ENCODE data around the gene PGM2. TPM values are rescaled to one million over a fixed set of nuclear protein-coding genes. Genes with fewer than 3 reads are reported as not detected.

The PGM2 gene
- total RNA-seq, 2 experiments from 2014 or later: 67.4 to 108 TPM

GRCh38 chr4:37902738-37903693, 76.5 kb downstream of the PGM2 start:
- intact Hi-C loops (cut with micrococcal nuclease; ENCODE audit: unreplicated experiment): no loop called here
- POLR2A ChIA-PET: interaction anchor here (1.2 kb wide), 1 partner anchor 32 kb away, joined by 3 read pairs; no protein-coding TSS in a partner anchor

GRCh38 chr4:37903901-37904300, 77.4 kb downstream of the PGM2 start:
- intact Hi-C loops (cut with micrococcal nuclease; ENCODE audit: unreplicated experiment): no loop called here
- H3K9me2 ChIP-seq (ENCODE audit: insufficient read depth, low read length): no peaks in the 10 kb centered on the region
- no TSS peak for BruUV-seq (replicated peaks)
- H4K20me1 ChIP-seq (ENCODE audit: insufficient read depth, low read length): no peaks in the 10 kb centered on the region
- no peak overlapping the region for H3K27ac ChIP-seq (ENCODE audit: low read depth, low read length, poor library complexity, severe bottlenecking)
- DNase-seq (ENCODE audit: low spot score): no peak
- no peaks in the 10 kb centered on the region for H3K9me3 ChIP-seq (ENCODE audit: low read length)
- ChIA-PET CTCF (ENCODE audit: unreplicated experiment) (no interaction called here), POLR2A (interaction anchor here (0.6 to 1.2 kb wide), 3 partner anchors 8 to 31 kb away, joined by 3 to 4 read pairs (median 3); no protein-coding TSS in a partner anchor)
- H3K79me2 ChIP-seq (ENCODE audit: insufficient read depth, low read depth, low read length): 0 out of 2 replicates have a peak, but pooled peaks cover 5% of the 10 kb centered on the region
- no peak overlapping the region for H3K4me2 ChIP-seq (ENCODE audit: low read length)
- TF ChIP-seq EZH2phosphoT487 (IDR thresholded peaks at IDR 0.05; ENCODE audit: borderline replicate concordance, low read depth, low read length) (no peak), CTCF (conservative IDR thresholded peaks at IDR 0.05; ENCODE audit: low read length) (no peak)
- no peak overlapping the region for H2AFZ ChIP-seq (ENCODE audit: low read length)
- no peaks in the 10 kb centered on the region for H3K4me1 ChIP-seq (ENCODE audit: insufficient read depth, low read length, poor library complexity, severe bottlenecking)
- H3K36me3 ChIP-seq (ENCODE audit: insufficient read depth, low read length): peaks cover 46% of the 10 kb centered on the region
- H3K4me3 ChIP-seq (ENCODE audit: low read depth, low read length, poor library complexity, severe bottlenecking): no peak overlapping the region

More at GRCh38 chr4:37902738-37903693, 76.5 kb downstream of the PGM2 start:
- no peak overlapping the region for H3K4me3 ChIP-seq (ENCODE audit: low read depth, low read length, poor library complexity, severe bottlenecking)
- H3K27ac ChIP-seq (ENCODE audit: low read depth, low read length, poor library complexity, severe bottlenecking): no peak overlapping the region
- no peak overlapping the region for H2AFZ ChIP-seq (ENCODE audit: low read length)
- no TSS peak for BruUV-seq (replicated peaks)
- H3K4me1 ChIP-seq (ENCODE audit: insufficient read depth, low read length, poor library complexity, severe bottlenecking): no peaks in the 10 kb centered on the region
- DNase-seq (ENCODE audit: low spot score): no peak
- CTCF ChIA-PET (ENCODE audit: unreplicated experiment): interaction anchor here (0.6 kb wide), 1 partner anchor 88 kb away, joined by 3 read pairs; no protein-coding TSS in a partner anchor
- TF ChIP-seq CTCF (conservative IDR thresholded peaks at IDR 0.05; ENCODE audit: low read length) (no peak), EZH2phosphoT487 (IDR thresholded peaks at IDR 0.05; ENCODE audit: borderline replicate concordance, low read depth, low read length) (no peak)
- no peaks in the 10 kb centered on the region for H3K9me2 ChIP-seq (ENCODE audit: insufficient read depth, low read length)
- H3K36me3 ChIP-seq (ENCODE audit: insufficient read depth, low read length): peaks cover 46% of the 10 kb centered on the region
- H3K79me2 ChIP-seq (ENCODE audit: insufficient read depth, low read depth, low read length): 0 out of 2 replicates have a peak, but pooled peaks cover 5% of the 10 kb centered on the region
- no peaks in the 10 kb centered on the region for H3K9me3 ChIP-seq (ENCODE audit: low read length)
- H3K4me2 ChIP-seq (ENCODE audit: low read length): no peak overlapping the region
- no peaks in the 10 kb centered on the region for H4K20me1 ChIP-seq (ENCODE audit: insufficient read depth, low read length)

All from OCI-LY7 (cell line).